ENCODE data around the gene HIVEP3. TPM values are rescaled to one million over a fixed set of nuclear protein-coding genes. Genes with fewer than 3 reads are reported as not detected.

The HIVEP3 gene
- total RNA-seq, 1 experiment from 2014 or later: 1.2 TPM

- POLR2A ChIA-PET: interaction anchor here (1.2 kb wide), 1 partner anchor 15 kb away, joined by 3 read pairs; no protein-coding TSS in a partner anchor
- intact Hi-C loops (cut with micrococcal nuclease): no loop called here
- H3K27me3 Mint-ChIP-seq (ENCODE audit: insufficient read depth, unreplicated experiment): peaks cover 7% of the 10 kb centered on the region
- H3K27ac Mint-ChIP-seq (ENCODE audit: low read depth, unreplicated experiment): no peak overlapping the region
- BruUV-seq (replicated peaks): no TSS peak
- TF ChIP-seq CTCF (IDR thresholded peaks at IDR 0.05; ENCODE audit: unreplicated experiment): no peak
- no peaks in the 10 kb centered on the region for H3K4me1 Mint-ChIP-seq (ENCODE audit: insufficient read depth, unreplicated experiment)
- DNase-seq (ENCODE audit: unreplicated experiment): no peak
- H3K9me3 Mint-ChIP-seq (ENCODE audit: unreplicated experiment): no peaks in the 10 kb centered on the region
- peaks cover 5% of the 10 kb centered on the region for H3K36me3 Mint-ChIP-seq (ENCODE audit: insufficient read depth, unreplicated experiment)
- CTCF ChIA-PET: no interaction called here
- H3K4me3 Mint-ChIP-seq (ENCODE audit: unreplicated experiment): no peak overlapping the region
Observed at GRCh38 chr1:41758500-41758899, 160.2 kb downstream of the HIVEP3 start.

- no peak overlapping the region for H3K4me3 Mint-ChIP-seq (ENCODE audit: unreplicated experiment)
- no peaks in the 10 kb centered on the region for H3K36me3 Mint-ChIP-seq (ENCODE audit: insufficient read depth, unreplicated experiment)
- ChIA-PET POLR2A (no interaction called here), CTCF (no interaction called here)
- H3K27ac Mint-ChIP-seq (ENCODE audit: low read depth, unreplicated experiment): no peak overlapping the region
- peak; percentile 11 for DNase-seq (ENCODE audit: unreplicated experiment)
- no peak for TF ChIP-seq CTCF (IDR thresholded peaks at IDR 0.05; ENCODE audit: unreplicated experiment)
- no peaks in the 10 kb centered on the region for H3K9me3 Mint-ChIP-seq (ENCODE audit: unreplicated experiment)
- intact Hi-C loops (cut with micrococcal nuclease): no loop called here
- H3K4me1 Mint-ChIP-seq (ENCODE audit: insufficient read depth, unreplicated experiment): no peaks in the 10 kb centered on the region
- no TSS peak for BruUV-seq (replicated peaks)
- H3K27me3 Mint-ChIP-seq (ENCODE audit: insufficient read depth, unreplicated experiment): no peaks in the 10 kb centered on the region
Observed at GRCh38 chr1:41754540-41754939, 164.2 kb downstream of the HIVEP3 start.

- Mint-ChIP-seq H3K4me1 (ENCODE audit: insufficient read depth, unreplicated experiment) (no peaks in the 10 kb centered on the region), H3K27me3 (ENCODE audit: insufficient read depth, unreplicated experiment) (no peaks in the 10 kb centered on the region), H3K36me3 (ENCODE audit: insufficient read depth, unreplicated experiment) (no peaks in the 10 kb centered on the region), H3K9me3 (ENCODE audit: unreplicated experiment) (no peaks in the 10 kb centered on the region), H3K4me3 (ENCODE audit: unreplicated experiment) (no peak overlapping the region), H3K27ac (ENCODE audit: low read depth, unreplicated experiment) (no peak overlapping the region)
- intact Hi-C loops (cut with micrococcal nuclease): no loop called here
- TF ChIP-seq CTCF (IDR thresholded peaks at IDR 0.05; ENCODE audit: unreplicated experiment): no peak
- CTCF ChIA-PET: interaction anchor here (0.6 kb wide), 1 partner anchor 38 kb away, joined by 3 read pairs; no protein-coding TSS in a partner anchor
- DNase-seq (ENCODE audit: unreplicated experiment): no peak
- POLR2A ChIA-PET: no interaction called here
- no TSS peak for BruUV-seq (replicated peaks)
Observed at GRCh38 chr1:41752514-41753170, 166.1 kb downstream of the HIVEP3 start.

GRCh38 chr1:41751804-41752513 is 166.8 kb downstream of the HIVEP3 start:
- Mint-ChIP-seq H3K4me3 (ENCODE audit: unreplicated experiment) (no peak overlapping the region), H3K27me3 (ENCODE audit: insufficient read depth, unreplicated experiment) (no peaks in the 10 kb centered on the region), H3K4me1 (ENCODE audit: insufficient read depth, unreplicated experiment) (no peaks in the 10 kb centered on the region), H3K9me3 (ENCODE audit: unreplicated experiment) (no peaks in the 10 kb centered on the region), H3K27ac (ENCODE audit: low read depth, unreplicated experiment) (no peak overlapping the region), H3K36me3 (ENCODE audit: insufficient read depth, unreplicated experiment) (no peaks in the 10 kb centered on the region)
- intact Hi-C loops (cut with micrococcal nuclease): no loop called here
- no TSS peak for BruUV-seq (replicated peaks)
- DNase-seq (ENCODE audit: unreplicated experiment): no peak
- no peak for TF ChIP-seq CTCF (IDR thresholded peaks at IDR 0.05; ENCODE audit: unreplicated experiment)
- POLR2A ChIA-PET: no interaction called here
- CTCF ChIA-PET: interaction anchor here (0.6 kb wide), 2 partner anchors 36 to 37 kb away, joined by 3 to 4 read pairs; no protein-coding TSS in a partner anchor

Measured in MCF 10A (cell line).